SHP77 (cell line): ENCODE measurements around the gene C7orf57.
"Not testable (repeated sequence)": the region's sequence is repeated elsewhere in the genome, so short reads cannot be mapped to it uniquely, and the experiment has no call there.

Source experiments
- DNase-seq, 2 experiments: peaks; one replicate each; lab custom pipeline; 2025; lab: John Stamatoyannopoulos, UW

The C7orf57 gene

DNA sequence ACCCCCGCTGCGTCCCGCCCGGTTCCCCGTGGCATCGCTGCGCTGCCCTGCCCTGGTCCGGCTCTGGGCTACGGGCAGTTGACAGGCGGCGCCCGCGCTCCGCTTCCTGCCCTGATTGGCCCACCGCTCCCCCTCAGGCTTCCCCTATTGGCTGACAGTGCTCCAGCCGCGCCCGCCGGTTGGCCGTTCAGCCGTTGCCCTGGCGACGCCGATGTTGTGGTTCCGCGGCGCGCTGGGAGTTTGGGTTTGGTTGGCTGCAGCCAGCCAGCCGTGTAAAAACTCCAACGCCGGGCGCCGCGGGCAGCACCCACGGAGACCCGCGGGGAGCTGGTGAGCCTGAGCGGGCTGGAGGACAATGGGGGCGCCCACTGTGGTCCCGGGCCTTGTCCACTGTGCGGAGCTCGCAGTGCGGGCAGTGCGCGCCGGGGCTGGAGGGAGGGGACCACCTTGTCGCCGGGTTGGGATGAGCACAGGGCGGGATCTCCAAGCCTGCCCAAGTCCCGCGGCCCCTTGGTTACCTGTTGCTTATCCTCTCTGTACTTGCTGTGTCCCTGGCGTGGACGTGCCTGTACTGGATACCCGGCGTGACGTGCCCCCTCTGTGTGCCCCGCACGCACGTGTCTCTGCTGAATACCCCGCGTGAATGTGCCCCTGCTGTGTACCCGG lies at the start of gene C7orf57:
Gene C7orf57, plus strand, starts transcription at position 243 of the 666 bp plus-strand sequence. CDS start 766 bp downstream, outside the sequence.
- no peak for DNase-seq

DNA sequence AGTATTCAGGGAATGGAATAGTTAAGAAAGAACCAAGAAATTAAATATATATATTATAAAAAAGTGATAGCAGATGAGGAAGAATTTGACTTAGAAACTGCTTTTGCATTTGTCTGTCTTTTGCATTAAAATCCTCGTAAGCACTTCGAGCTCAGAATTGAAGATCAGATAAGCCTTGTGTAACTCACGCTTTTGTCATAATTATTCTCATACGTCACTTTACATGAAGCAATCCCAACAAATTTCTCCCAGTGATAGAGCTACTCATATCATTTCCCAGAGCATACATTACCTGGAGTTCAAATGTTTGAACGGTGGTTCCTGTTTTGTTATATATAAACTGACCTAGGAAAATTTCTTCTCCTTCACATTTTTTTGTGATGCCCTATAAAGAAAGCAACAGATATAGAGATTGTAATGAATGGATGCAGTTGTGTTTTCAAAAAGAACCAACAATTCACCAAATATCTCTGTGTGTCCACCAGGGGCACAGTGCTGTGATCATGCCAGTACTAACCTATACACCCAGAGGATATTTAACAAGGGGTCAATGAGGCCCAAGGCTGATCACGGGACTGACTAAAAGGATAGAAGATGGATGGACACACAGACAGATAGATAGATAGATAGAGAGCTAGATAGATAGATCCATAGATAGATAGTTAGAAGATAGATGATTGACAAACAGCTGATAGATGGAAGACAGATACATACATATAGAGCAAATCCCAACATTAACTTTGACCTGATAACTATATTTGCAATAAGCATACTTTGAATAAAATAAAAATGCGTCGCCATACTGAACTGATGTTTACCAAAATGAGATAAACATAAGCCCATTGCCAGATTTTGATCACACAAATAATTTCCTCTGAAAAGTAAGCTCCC lies 46.6 kb upstream of the C7orf57 start:
- DNase-seq, result peak; percentile 15 to 39

DNA sequence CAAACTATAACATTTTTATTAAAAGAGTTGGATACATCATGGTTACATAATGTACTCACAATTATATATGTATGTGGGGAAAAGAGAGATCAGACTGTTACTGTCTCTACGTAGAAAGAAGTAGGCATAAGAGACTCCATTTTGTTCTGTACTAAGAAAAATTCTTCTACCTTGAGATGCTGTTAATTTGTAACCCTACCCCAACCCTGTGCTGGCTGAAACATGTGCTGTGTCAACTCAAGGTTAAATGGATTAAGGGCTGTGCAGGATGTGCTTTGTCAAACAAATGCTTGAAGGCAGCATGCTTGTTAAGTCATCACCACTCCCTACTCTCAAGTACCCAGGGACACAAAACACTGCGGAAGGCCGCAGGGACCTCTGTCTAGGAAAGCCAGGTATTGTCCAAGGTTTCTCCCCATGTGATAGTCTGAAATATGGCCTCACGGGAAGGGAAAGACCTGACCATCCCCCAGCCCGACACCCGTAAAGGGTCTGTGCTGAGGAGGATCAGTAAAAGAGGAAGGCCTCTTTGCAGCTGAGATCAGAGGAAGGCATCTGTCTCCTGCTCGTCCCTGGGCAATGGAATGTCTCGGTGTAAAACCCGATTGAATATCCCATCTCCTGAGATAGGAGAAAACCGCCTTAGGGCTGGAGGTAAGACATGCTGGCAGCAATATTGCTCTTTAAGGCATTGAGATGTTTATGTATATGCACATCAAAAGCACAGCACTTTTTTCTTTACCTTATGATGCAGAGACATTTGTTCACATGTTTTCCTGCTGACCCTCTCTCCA lies 45.5 kb upstream of the C7orf57 start:
- not testable (repeated sequence) for DNase-seq

DNA sequence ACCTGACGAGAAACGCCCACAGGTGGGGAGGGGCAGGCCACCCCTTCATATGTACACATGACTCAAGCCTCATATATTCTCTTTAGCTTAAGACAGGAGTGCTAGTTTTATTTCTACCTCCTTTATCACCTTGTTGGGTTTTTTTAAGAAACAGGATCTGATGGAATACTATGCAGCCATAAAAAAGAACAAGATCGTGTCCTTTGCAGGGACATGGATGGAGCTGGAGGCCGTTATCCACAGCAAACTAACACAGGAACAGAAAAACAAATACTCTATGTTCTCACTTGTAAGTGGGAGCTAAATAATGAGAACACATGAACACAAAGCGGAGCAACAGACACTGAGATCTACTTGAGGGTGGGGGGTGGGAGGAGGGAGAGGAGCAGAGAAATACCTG lies 44.8 kb upstream of the C7orf57 start:
- no peak for DNase-seq

DNA sequence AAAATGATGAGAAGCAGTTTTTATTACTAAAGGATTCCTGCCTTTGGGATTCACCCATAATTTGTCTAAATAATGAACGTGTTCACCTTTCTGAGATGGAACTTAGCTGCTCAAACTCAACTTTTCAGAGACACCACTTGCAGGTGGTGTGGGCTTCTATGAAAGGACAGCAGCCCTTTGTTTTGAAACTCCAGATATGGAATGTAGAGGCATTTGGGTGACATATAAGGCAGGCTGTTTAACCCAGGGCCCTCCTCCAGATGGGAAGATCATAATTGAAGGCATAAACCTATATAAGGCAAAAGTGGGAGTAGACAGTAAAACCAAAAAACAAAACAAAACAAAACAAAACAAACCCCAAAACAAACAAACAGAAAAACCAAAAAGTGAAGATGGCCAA lies 44.1 kb upstream of the C7orf57 start:
- DNase-seq, result no peak

DNA sequence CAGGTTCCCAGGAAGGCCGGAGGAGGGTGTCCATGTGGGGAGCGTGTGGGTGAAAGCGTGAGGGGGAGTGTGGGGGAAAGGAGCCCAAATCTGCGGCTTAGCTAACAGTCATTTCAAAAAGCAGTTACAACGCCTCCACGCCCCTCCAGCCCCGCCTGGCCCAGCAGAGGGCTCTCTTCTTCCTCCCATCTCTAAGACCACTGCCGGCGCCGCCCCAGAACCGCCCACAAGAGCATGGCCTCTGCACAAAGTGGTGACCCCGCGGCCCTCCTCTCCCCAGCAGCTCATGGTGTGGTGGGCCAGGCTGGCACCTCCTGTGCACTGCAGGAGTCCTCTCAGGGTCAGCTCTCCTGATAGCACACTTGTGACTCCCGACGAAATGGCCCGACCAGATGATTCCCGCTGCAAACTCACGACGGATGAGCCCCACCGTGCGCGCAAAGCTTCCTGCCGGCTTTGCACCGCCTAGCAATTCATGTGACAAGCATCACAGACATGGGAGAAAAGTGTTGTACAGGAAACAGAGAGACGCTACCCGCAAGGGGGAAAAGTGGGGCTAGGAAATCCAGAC lies 43.5 kb upstream of the C7orf57 start:
- peak; percentile 94 to 96 for DNase-seq

DNA sequence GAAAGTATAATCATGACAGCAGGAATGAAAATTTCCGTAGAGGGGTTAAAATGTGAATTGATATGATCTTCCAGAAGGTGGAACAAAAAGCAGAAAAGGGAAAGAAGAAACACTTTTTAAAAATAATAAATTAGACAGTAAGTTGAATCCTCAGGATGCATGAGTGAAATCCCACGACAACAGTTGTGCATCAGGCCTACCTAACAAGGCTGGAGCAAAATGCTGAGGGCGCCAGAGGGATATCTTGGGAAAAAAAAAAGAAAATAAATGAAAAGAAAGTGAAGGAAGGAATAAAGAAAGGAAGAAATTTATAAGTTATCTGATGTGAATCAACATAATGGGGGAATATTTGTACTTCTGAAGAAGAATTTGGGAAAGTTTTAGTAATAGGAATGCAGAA lies 42.9 kb upstream of the C7orf57 start:
- no peak for DNase-seq

DNA sequence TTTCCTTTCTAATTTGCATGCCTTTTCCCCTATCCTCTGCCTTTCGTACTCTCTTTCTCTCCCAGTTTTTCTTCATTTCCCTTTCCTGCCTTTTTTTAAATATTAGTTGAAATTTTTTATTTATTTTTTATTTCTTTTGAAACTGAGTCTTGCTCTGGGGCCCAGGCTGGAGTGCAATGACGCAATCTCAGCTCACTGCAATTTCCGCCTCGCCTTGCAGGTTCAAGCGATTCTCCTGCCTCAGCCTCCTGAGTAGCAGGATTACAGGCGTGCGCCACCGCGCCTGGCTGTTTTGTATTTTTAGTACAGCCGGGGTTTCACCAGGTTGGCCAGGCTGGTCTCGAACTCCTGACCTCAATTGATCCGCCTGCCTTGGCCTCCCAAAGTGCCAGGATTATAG lies 35.9 kb upstream of the C7orf57 start:
- no peak for DNase-seq

DNA sequence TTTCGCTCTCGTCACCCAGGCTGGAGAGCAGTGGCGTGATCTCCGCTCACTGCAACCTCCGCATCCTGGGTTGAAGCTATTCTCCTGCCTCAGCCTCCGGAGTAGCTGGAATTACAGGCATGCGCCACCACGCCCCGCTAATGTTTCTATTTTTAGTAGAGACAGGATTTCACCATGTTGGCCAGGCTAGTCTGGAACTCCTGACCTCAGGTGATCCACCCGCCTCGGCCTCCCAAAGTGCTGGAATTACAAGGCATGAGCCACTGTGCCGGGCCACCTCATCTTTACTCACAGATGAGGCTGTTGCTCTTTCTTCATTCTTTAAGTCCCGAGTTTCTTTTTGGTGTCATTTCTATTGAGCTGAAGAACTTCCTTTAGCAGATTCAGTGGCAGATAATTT lies 35.2 kb upstream of the C7orf57 start:
- not testable (repeated sequence) for DNase-seq

DNA sequence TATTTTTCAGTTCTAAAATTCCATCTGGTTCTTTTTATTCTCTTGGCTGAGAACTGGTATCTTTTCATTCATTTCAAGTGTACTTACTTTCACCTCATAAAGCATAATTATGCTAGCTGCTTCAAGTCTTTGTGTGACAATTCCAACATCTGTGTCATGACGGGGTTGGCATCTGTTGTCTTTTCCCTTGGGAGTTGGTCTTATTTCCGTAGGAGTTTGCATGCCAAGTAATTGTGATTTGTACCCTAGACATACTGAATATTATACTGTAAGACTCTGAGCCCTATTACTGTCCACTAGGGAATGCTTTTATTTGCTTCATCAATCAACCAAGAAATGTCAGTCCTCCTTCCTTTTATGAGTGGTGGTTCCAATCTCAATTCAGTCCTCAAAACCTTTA lies 31.3 kb upstream of the C7orf57 start:
- no peak for DNase-seq

DNA sequence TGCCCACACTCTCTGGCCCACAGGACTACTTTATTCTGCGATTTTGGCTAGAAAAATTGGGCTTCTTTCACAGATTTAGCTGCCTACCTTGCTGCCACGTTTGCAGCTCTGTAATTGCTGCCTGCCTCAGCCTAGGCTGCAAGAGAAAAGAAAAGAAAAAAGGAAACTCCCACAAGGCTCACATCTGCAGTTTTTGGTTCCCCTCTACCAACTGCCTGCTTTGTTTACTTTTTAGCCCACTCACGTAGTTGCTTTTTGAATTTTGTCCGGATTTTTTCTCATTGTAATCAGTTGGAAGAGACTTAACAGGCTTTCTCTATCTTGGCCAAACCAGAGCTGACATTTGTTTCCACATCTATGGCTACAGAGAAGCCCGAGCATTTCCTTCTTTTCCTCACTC lies 30.7 kb upstream of the C7orf57 start:
- DNase-seq, result no peak

DNA sequence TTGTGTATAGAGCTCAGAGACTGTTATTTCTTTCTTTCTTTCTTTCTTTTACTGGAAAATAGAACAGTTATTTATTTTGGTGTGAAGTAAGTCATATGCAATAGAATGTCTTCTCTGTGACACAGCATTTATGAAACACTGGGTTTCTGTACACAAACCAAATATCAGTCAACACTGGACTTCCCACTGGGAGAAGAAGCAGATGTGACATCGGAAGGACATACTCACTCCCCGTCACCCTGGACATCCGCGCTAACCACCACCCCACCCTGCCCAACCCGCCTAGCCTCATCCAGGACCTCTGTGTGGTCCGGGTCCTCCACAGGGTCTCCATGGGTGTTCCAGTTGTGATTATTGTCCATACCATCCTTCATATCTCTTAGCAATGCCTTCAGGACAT lies 28.5 kb upstream of the C7orf57 start:
- no peak for DNase-seq

DNA sequence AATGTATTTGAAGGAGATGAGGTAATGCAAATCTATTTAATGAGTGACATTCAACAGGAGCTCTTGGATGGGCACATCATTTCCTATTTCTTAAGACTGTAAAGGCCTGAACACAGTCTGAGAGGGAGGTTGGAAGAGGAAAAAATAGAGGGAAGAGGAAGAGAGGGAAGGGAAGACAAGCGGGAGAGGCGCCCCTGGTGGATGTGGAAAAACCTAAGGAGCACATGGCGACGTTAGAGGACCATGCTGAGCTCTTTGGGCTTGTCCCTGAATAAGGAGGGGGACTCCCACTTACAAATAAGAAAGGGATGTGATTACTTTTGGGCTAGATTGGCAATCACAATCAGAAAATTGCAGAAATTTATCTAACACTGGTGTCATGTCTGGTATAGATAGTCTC lies 26.1 kb upstream of the C7orf57 start:
- no peak for DNase-seq

DNA sequence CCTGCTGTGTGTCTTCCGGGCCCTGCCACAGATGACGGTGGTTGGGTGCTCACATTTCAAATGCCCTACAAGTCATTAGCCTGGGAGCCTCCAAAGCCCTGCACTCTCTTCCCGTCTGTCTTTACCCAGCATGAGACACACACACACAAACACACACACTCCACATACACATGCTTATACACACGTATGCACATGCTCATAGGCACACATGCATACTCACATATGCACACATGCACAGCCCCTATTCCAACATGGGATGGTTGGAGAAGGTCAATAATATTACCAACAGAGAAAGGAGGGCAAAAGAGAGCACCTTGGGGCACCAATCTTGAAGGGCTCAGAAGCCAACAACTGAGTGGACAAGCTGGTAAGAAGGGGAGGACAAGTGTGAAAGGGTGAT lies 25.4 kb upstream of the C7orf57 start:
- no peak for DNase-seq

DNA sequence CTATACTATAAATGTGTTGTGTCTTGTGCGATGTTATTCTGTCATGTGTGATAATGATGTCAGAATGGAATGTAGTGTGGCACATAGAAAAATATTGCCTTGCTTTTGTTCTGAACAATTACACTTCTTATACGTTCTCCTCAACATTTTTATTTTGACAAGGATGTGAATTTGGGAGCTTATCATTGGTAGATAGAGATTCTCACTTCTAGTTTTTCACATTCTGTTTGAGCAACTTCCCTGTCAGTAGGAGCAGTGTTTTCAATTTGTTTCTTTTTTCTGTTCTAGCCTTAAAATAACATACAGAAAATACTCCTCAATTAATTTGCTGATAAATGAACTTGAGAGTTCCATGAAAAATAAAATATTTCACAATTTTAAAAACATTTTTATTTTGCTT lies 24.0 kb upstream of the C7orf57 start:
- DNase-seq, result no peak

DNA sequence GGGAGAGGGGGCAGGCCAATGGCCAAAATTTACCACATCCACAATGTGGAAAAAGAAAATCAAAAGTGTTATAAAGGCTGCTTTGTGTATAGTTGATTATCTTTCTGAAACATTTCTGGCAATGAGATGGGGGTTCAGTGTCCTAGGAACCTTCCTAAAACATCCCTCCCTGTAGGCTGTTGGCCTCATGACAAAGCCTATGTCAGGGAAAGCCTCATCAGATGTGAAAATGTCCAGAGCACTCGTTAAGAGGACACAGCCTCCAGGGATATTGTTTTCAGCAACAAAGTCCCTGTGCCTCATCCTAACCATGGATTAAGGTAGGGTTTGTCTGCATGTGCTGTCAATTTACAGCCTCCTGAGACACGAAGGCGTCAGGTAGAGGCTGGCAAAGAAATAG lies 23.4 kb upstream of the C7orf57 start:
- no peak for DNase-seq

DNA sequence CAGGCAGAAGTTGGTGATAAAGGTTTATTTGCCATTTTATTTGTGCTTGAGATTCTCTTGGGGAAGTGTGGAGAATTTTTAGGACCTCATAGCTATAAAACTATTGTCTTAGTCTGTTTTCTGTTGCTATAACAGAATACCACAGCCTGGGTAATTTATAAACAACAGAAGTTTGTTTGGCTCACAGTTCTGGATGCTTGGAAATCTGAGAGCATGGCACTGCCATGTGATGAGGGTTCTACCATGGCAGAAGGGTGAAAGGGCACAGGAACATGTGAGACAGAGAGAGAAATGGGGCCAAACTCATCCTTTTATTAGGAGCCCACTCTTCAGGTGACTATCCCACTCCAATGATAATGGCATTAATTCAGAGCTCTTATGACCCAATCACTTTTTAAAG lies 18.7 kb upstream of the C7orf57 start:
- no peak for DNase-seq

DNA sequence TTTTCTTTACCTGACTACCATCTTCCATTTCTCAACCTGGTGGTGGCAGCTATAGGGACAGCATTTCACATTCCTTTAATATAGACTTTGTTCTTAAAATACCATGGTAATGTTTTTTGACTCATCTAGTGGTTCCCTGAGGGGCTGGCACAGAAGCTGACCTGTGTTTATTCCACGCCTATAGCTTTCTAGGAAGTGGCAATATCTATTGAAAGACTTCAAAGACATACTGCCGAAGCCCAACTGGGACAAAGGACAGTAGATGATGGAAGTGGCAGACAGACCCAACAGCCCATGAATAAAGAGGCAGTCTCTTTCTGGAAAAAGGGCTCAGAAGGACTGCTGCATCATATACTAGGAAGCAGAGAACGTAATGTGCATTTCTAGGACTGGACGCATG lies 17.7 kb upstream of the C7orf57 start:
- DNase-seq, result no peak

DNA sequence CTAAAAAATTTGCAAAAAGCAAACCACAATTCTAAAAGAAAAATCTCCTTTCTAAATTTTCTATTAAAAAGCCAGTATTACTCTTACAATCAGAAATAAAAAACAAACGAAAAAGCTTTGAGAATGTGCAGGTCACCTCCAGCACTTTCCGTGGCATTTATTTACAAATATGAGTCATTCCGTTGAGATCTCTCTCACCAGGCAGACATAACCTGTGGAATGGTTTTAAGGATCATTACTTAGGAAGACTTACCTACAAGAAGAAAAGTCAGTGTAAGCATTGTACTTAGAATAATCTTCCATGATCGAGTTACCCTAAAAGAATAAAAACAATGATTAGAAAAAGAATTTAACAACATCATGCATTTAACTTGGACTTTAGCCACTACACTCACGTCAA lies 9.7 kb upstream of the C7orf57 start:
- DNase-seq, result no peak

DNA sequence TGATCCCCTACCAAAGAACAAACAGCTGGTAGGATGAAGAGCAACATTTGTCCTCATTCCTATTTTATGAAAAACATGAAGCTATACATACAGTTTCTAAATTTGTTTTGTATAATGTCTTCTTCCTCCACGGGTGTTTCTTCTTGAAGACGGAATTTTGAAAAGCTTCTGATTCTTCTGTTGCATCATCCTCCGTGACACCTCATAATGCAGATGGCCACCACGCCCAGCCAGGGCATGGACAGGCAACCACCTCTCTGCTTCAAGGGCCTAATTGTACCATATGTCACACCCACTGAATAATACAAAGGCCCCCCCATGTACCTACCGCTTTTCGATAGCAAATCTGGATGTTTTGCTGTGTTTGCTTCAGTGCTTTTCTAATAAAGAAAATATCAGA lies 6.4 kb upstream of the C7orf57 start, which contains the start of gene SUN3:
Gene SUN3, minus strand, starts transcription at position 170 of the 400 bp plus-strand sequence. Its CDS starts 169 bp downstream, at position 1.
- no peak for DNase-seq

DNA sequence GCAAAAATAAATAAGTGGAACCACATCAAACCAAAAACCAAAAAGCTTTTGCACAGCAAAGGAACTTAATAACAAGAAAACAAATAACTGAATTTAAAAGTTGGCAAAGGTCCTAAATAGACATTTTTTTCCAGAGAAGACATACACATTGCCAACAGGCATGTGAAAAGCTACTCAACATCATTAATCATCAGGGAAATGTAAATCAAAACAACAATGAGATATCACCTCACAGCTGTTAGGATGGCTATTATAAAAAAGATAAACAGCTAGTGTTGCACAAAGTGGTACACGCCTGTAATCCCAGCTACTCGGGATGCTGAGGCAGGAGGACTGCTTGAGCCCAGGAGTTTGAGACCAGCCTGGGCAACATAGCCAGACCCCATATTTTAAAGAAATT lies 4.2 kb upstream of the C7orf57 start:
- no peak for DNase-seq

DNA sequence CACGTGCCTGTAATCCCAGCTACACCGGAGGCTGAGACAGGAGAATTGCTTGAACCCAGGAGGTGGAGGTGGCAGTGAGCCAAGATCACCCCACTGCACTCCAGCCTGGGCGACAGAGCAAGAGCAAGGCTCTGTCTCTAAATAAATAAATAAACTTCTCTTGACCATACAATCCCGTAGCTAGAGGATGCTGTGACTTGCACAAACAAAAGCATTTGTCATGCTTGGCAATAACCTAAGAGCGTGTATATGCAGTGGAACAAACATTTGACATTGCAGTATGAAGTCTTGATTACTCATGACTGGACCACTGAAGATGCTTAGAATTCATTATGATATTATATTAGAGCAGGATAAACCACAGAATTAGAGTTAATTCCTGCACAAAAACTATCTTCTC lies 1.4 kb upstream of the C7orf57 start:
- no peak for DNase-seq
